SU-DHL-6 (cell line): Measurements from ENCODE around the gene XIRP2.

Source experiments
- CTCF ChIP-seq: fragments of 200-600 bp; sonication (generic); IDR thresholded peaks from one replicate; pipeline ENCODE4 v1.5.1; 2017; ENCODE audit warnings: antibody characterized with exemption, mild to moderate bottlenecking, low read length, moderate library complexity; ENCODE audit not compliant: insufficient read depth, poor library complexity, severe bottlenecking
- EZH2phosphoT487 ChIP-seq: fragments of 200-600 bp; sonication (generic), shearing (Covaris generic); conservative IDR thresholded peaks from 2 replicates; pipeline ENCODE4 v1.6.1; 2018; ENCODE audit warnings: mild to moderate bottlenecking, antibody characterized with exemption, low read length, moderate library complexity, mixed read lengths

GRCh38 chr2:167271932-167272331 lies 383.7 kb downstream of the XIRP2 start:
- TF ChIP-seq CTCF (no peak), EZH2phosphoT487 (no peak)
